GM20000 (cell line): ENCODE data around the gene CCDC124.
"Not testable (repeated sequence)": the region's sequence is repeated elsewhere in the genome, so short reads cannot be mapped to it uniquely, and the experiment has no call there.

Experiments used
- DNase-seq: peaks from one replicate; pipeline ENCODE4 v3.0.0; 2012; ENCODE audit warnings: low spot score
- CTCF ChIP-seq: IDR thresholded peaks from 2 replicates; pipeline ENCODE4 v1.5.1; 2012; ENCODE audit warnings: mild to moderate bottlenecking, control low read depth; ENCODE audit errors: extremely low read depth, missing control alignments

Gene CCDC124

GRCh38 chr19:17902701-17903100 lies 30.1 kb upstream of the CCDC124 start:
- DNase-seq: no peak
- TF ChIP-seq CTCF: no peak

DNA sequence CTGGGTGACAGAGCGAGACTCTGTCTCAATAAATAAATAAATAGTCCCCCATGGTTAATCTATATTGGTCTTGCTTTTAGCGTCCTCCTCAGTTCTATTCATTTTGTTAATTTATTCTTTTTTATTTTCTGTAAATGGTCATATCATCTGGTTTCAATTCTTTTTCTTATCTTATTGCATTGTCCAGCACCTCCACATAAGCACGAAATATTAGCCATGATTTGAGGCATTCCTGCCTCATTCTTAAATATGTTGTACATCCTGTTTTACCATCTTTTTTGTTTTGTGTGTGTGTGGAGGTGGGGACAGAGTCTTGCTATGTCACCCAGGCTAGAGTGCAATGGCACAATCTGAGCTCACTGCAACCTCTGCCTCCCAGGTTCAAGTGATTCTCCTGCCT lies 24.6 kb upstream of the CCDC124 start:
- no peak for TF ChIP-seq CTCF
- no peak for DNase-seq

DNA sequence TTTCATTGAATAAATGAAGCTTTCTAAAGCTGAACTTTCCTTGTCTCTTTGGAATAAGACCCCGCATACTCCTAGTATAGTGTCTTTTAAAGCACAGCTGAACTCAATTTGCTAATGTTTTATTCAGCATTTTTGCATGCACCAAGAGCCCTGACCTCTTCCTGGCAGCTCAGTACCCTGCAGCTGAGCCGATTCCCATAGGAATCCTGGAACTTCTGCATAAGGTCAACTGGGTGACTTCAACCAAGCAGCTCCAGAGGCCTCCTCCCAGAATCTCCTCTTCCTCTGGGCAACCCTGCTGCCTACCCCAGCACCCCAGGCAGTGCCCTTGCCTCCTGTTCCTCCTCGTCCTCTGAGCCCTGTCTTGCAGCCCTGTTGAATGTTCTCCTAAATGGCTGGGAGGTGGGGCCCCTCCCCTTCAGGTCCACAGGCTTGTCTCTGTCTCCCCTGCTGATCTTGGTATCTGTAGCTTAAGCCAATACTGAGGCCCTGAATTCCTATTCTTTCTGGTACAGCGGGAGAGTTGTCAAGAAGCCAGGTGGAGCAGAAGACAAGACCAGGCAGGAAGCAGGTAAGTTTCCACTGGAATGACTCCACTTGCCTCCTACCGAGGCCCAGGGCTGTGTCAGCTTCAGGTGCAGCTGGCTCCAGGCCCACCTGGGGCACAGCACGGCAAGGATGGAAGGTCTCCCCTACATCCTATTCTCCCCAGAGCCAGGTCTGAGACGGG lies 23.6 kb upstream of the CCDC124 start:
- TF ChIP-seq CTCF: no peak
- no peak for DNase-seq

DNA sequence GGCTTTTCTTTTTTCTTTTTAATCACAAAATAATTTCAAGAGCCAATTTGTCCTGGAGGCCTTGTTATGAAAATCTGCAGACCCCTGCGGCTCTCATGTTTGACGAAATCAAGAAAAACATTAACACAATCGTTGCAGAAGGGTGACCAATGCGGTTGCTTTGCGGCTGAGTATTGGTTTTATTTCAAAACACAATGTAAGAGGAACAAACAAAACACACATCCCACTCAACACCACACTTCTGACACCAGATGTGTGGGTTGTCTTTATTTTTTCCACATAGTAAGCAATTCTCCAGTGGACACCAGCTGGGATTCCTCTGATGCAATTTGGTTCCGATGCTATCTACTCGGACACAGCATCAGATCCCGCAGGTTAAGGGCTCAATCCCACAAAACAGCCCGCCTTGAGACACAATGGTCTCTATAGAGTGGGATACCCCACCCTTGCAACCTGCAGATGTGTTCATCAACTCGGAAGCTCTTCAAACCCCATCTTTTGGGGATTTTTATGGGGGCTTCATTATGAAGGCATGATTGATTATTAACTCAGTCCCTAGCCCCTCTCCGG lies 21.9 kb upstream of the CCDC124 start:
- no peak for DNase-seq
- no peak for TF ChIP-seq CTCF

GRCh38 chr19:17915940-17916593 lies 16.7 kb upstream of the CCDC124 start:
- no peak for TF ChIP-seq CTCF
- no peak for DNase-seq

- not testable (repeated sequence) for DNase-seq
These were observed 14.7 kb upstream of the CCDC124 start for GRCh38 chr19:17918151-17918550.

- DNase-seq: not testable (repeated sequence)
These were observed 13.7 kb upstream of the CCDC124 start for GRCh38 chr19:17919122-17919521.

GRCh38 chr19:17920527-17920926 lies 12.3 kb upstream of the CCDC124 start:
- no peak for DNase-seq
- no peak for TF ChIP-seq CTCF
